Fibroblast of pulmonary artery (primary cell): ENCODE measurements around the gene RMND5A.
A peak's percentile ranks its signal among the peaks of the same experiment; 100 is the strongest.

Experiments used
- DNase-seq: peaks from one replicate; pipeline ENCODE4 v3.0.0-alpha.2; 2010; ENCODE audit warnings: low read depth
- H3K4me3 ChIP-seq: replicated peaks from 2 replicates; pipeline ENCODE4 v1.5.1; 2011; ENCODE audit warnings: low read depth, mild to moderate bottlenecking, control low read depth, low read length, moderate library complexity
- CTCF ChIP-seq: IDR thresholded peaks from 2 replicates; pipeline ENCODE4 v1.5.1; 2011; ENCODE audit warnings: mild to moderate bottlenecking, control low read depth, low read length, inconsistent platforms; ENCODE audit errors: missing control alignments

RMND5A gene

GRCh38 chr2:86807468-86808275 lies 87.6 kb downstream of the RMND5A start:
- H3K4me3 ChIP-seq = peak overlapping the region; percentile 43
- no peak for TF ChIP-seq CTCF
- DNase-seq = peak; percentile 25

DNA sequence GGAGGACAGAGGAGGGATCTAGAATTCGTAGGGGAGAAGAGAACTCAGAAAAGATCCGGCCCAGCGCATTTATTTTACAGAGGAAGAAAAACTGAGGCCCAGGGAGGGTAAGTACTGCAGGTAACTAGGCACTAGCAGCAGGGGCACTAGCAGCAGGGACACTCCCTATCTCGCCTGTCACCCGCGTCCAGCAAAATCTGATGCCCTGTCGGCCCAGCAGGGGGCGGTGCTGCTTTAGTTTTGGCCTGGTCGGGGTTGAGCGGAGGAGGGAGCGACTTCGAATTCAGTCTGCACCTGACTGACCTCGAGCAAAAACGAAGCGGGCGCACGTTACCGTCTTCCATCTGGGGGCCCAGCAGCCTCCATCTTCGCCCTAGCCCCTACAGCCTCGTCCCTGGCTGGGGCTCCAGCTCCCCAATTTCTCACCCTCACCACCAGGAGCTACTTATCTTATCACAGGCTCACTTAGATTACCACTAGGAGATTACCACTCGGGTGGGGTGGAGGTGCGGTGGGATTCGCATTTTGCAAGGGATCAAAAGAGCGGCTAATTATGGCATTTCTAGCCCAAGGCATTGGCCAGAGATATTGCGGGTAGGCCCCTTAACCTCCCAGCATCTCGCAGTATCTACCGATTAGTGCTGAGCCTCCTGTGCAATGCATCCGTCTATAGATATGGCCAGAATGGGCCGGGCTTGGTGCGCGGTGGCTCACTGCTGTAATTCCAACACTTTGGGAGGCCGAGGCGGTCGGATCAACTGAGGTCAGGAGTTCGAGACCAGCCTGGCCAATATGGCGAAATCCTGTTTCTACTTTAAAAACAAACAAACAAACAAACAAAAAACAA lies 88.4 kb downstream of the RMND5A start:
- peak; percentile 83 for TF ChIP-seq CTCF
- DNase-seq = peak; percentile 77
- peak overlapping the region; percentile 43 for H3K4me3 ChIP-seq

- TF ChIP-seq CTCF = no peak
- no peak for DNase-seq
- H3K4me3 ChIP-seq = no peak overlapping the region
Measured at GRCh38 chr2:86809481-86810121, 89.5 kb downstream of the RMND5A start.

DNA sequence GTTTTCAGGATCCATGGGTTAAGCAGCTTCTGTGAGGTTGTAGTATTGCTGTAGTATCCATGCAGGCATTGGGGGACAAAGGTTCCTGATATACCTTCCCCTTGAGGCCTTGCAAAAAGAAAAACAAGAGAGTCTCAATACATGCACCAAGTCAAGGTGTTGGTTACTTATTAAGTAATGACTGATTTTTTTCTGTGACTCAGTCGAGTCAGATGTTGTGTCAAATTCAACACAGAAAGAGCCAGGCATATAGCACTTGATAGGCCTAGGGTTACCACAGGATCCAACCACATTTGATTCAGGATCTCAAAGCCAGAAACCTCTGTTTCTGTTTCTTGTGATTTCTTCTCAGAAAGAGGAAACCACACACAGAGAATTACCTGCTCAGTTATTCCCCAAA lies 95.5 kb downstream of the RMND5A start:
- no peak for TF ChIP-seq CTCF
- no peak overlapping the region for H3K4me3 ChIP-seq
- DNase-seq = no peak

DNA sequence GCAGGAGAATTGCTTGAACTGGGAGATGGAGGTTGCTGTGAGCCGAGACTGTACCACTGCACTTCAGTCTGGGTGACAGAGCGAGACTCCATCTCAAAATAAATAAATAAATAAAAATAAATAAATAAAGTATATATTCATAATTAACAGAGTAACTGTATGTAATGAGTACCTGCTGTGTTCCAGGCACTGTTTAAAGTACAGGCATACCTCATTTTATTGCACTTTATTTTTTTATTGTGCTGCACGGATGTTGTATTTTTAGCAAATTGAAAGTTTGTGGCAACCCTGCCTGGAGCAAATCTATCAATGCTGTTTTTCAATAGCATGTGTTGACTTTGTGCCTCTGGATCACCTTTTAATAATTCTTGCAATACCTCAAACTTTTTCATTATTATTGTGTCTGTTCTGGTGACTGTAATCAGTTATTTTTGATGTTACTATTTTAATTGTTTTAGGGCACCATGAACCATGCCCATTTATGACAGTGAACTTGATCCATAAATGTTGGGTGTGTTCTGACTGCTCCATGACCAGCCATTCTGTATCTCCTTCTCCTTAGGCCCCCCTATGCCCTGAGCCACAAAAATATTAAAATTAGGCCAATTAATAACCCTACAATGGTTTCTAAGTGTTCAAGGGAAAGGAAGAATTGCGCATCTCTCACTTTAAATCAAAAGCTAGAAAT lies 98.2 kb downstream of the RMND5A start:
- no peak overlapping the region for H3K4me3 ChIP-seq
- no peak for DNase-seq
- no peak for TF ChIP-seq CTCF

DNA sequence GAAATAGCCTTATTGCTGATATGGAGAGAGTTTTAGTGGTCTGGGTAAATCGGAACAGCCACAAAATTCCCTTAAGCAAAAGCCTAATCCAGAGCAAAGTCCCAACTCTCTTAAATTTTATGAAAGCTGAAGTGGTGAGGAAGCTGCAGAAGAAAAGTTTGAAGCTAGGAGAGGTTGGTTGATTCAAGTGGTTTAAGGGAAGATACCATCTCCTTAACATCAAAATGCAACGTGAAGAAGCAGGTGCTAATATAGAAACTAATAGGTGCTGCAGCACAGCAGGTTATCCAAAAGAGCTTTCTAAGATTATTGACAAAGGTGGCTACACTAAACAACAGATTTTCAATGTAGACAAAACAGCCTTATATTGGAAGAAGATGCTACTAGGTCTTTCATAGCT lies 98.9 kb downstream of the RMND5A start:
- TF ChIP-seq CTCF = no peak
- no peak for DNase-seq
- H3K4me3 ChIP-seq = no peak overlapping the region
